ENCODE results near the gene SYNM.

SYNM gene

GRCh38 chr15:99125061-99125891 lies 20.4 kb downstream of the SYNM start:
- no peak for DNase-seq

- DNase-seq, result no peak
Measured at GRCh38 chr15:99126131-99126588, 21.3 kb downstream of the SYNM start.

- no peak for DNase-seq
Measured at GRCh38 chr15:99126930-99127329, 22.1 kb downstream of the SYNM start.

GRCh38 chr15:99127773-99128172 lies 22.9 kb downstream of the SYNM start:
- no peak for DNase-seq

GRCh38 chr15:99128411-99128810 lies 23.5 kb downstream of the SYNM start:
- DNase-seq, result no peak

GRCh38 chr15:99129644-99130043 lies 24.8 kb downstream of the SYNM start:
- no peak for DNase-seq

- DNase-seq, result no peak
Measured at GRCh38 chr15:99130314-99130713, 25.4 kb downstream of the SYNM start.

- no peak for DNase-seq
Measured at GRCh38 chr15:99130765-99131440, 26.0 kb downstream of the SYNM start.

- DNase-seq, result no peak
Measured at GRCh38 chr15:99131441-99132023, 26.7 kb downstream of the SYNM start.

- DNase-seq, result no peak
Measured at GRCh38 chr15:99132122-99132521, 27.2 kb downstream of the SYNM start.

- DNase-seq, result no peak
Measured at GRCh38 chr15:99132634-99133287, 27.9 kb downstream of the SYNM start.

- no peak for DNase-seq
Measured at GRCh38 chr15:99134317-99134821, 29.5 kb downstream of the SYNM start.

- no peak for DNase-seq
Measured at GRCh38 chr15:99135194-99135593, 30.3 kb downstream of the SYNM start.

GRCh38 chr15:99137111-99137546 lies 32.2 kb downstream of the SYNM start:
- DNase-seq, result no peak

- no peak for DNase-seq
Measured at GRCh38 chr15:99137877-99138276, 33.0 kb downstream of the SYNM start.

- DNase-seq, result no peak
Measured at GRCh38 chr15:99138491-99138982, 33.7 kb downstream of the SYNM start.

- no peak for DNase-seq
Measured at GRCh38 chr15:99139276-99139675, 34.4 kb downstream of the SYNM start.

- no peak for DNase-seq
Measured at GRCh38 chr15:99140590-99140989, 35.7 kb downstream of the SYNM start.

- no peak for DNase-seq
Measured at GRCh38 chr15:99141943-99142342, 37.1 kb downstream of the SYNM start.

GRCh38 chr15:99142562-99142961 lies 37.7 kb downstream of the SYNM start:
- DNase-seq, result no peak

- DNase-seq, result no peak
Measured at GRCh38 chr15:99143242-99143641, 38.4 kb downstream of the SYNM start.

- no peak for DNase-seq
Measured at GRCh38 chr15:99143655-99144610, 39.1 kb downstream of the SYNM start.
